ENCODE measurements around the gene SLC22A9.
"Not testable (repeated sequence)": the region's sequence is repeated elsewhere in the genome, so short reads cannot be mapped to it uniquely, and the experiment has no call there.

Gene SLC22A9

GRCh38 chr11:63369165-63369970, at the start of gene SLC22A9:
SLC22A9 (plus strand) TSS chr11:63369785; CDS start chr11:63370057, 272 bp downstream.
- no peak for DNase-seq (ENCODE audit: low read depth)

GRCh38 chr11:63321723-63322122, 47.9 kb upstream of the SLC22A9 start:
- DNase-seq (ENCODE audit: low read depth): no peak

- not testable (repeated sequence) for DNase-seq (ENCODE audit: low read depth)
Observed at GRCh38 chr11:63335089-63335488, 34.5 kb upstream of the SLC22A9 start.

GRCh38 chr11:63337070-63337469, 32.5 kb upstream of the SLC22A9 start:
- DNase-seq (ENCODE audit: low read depth): no peak

- DNase-seq (ENCODE audit: low read depth): no peak
Observed at GRCh38 chr11:63343130-63343529, 26.5 kb upstream of the SLC22A9 start.

GRCh38 chr11:63352144-63352543, 17.4 kb upstream of the SLC22A9 start:
- no peak for DNase-seq (ENCODE audit: low read depth)

GRCh38 chr11:63362196-63362793, 7.3 kb upstream of the SLC22A9 start:
- no peak for DNase-seq (ENCODE audit: low read depth)

GRCh38 chr11:63369971-63370588, 495 bp downstream of the SLC22A9 start:
- DNase-seq (ENCODE audit: low read depth): no peak

GRCh38 chr11:63371396-63371795, 1.8 kb downstream of the SLC22A9 start:
- no peak for DNase-seq (ENCODE audit: low read depth)

GRCh38 chr11:63375434-63375833, 5.8 kb downstream of the SLC22A9 start:
- DNase-seq (ENCODE audit: low read depth): no peak

- no peak for DNase-seq (ENCODE audit: low read depth)
Observed at GRCh38 chr11:63380130-63380529, 10.5 kb downstream of the SLC22A9 start.

GRCh38 chr11:63395697-63396096, 26.1 kb downstream of the SLC22A9 start:
- DNase-seq (ENCODE audit: low read depth): no peak

- no peak for DNase-seq (ENCODE audit: low read depth)
Observed at GRCh38 chr11:63404161-63404935, 34.8 kb downstream of the SLC22A9 start.

- no peak for DNase-seq (ENCODE audit: low read depth)
Observed at GRCh38 chr11:63405114-63405513, 35.5 kb downstream of the SLC22A9 start.

- no peak for DNase-seq (ENCODE audit: low read depth)
Observed at GRCh38 chr11:63406458-63406857, 36.9 kb downstream of the SLC22A9 start.

- no peak for DNase-seq (ENCODE audit: low read depth)
Observed at GRCh38 chr11:63417174-63417852, 47.7 kb downstream of the SLC22A9 start.

GRCh38 chr11:63427971-63428508, 58.5 kb downstream of the SLC22A9 start:
- no peak for DNase-seq (ENCODE audit: low read depth)

- not testable (repeated sequence) for DNase-seq (ENCODE audit: low read depth)
Observed at GRCh38 chr11:63430731-63431130, 61.1 kb downstream of the SLC22A9 start.

- not testable (repeated sequence) for DNase-seq (ENCODE audit: low read depth)
Observed at GRCh38 chr11:63435351-63435750, 65.8 kb downstream of the SLC22A9 start.

- DNase-seq (ENCODE audit: low read depth): not testable (repeated sequence)
Observed at GRCh38 chr11:63435831-63436230, 66.2 kb downstream of the SLC22A9 start.

- DNase-seq (ENCODE audit: low read depth): no peak
Observed at GRCh38 chr11:63443714-63444113, 74.1 kb downstream of the SLC22A9 start.

All from activated T-cell treated with anti-CD3 and anti-CD28 coated beads for 48 hours (primary cell).